ENCODE measurements around the gene MCMBP.
"Not testable (repeated sequence)": the region's sequence is repeated elsewhere in the genome, so short reads cannot be mapped to it uniquely, and the experiment has no call there.

The MCMBP gene

GRCh38 chr10:119801176-119801575 is 71.5 kb downstream of the MCMBP start:
- no peak for TF ChIP-seq CTCF (IDR thresholded peaks at IDR 0.05)
- intact Hi-C loops (cut with DNase I; ENCODE audit: low total_unique reads) = no loop called here
- H3K27me3 ChIP-seq = no peaks in the 10 kb centered on the region
- DNase-seq = no peak
- peaks cover 0 to 30% (median 14%) of the 10 kb centered on the region in 3 donors for H3K36me3 ChIP-seq
- H3K4me1 ChIP-seq = peaks cover 0 to 22% (median 4%) of the 10 kb centered on the region in 4 donors
- no peaks in the 10 kb centered on the region for H3K9me3 ChIP-seq
- H3K4me3 ChIP-seq = no peak overlapping the region
- H3K27ac ChIP-seq = no peak overlapping the region

- Histone ChIP-seq H3K4me3 (no peak overlapping the region), H3K27me3 (no peaks in the 10 kb centered on the region), H3K27ac (no peak overlapping the region), H3K9me3 (no peaks in the 10 kb centered on the region), H3K4me1 (no peaks in the 10 kb centered on the region), H3K36me3 (peaks cover 0 to 14% (median 14%) of the 10 kb centered on the region in 3 donors)
- intact Hi-C loops (cut with DNase I; ENCODE audit: low total_unique reads) = no loop called here
- DNase-seq = no peak
- TF ChIP-seq CTCF (IDR thresholded peaks at IDR 0.05) = no peak
These were observed 76.6 kb downstream of the MCMBP start for GRCh38 chr10:119796039-119796438.

DNA sequence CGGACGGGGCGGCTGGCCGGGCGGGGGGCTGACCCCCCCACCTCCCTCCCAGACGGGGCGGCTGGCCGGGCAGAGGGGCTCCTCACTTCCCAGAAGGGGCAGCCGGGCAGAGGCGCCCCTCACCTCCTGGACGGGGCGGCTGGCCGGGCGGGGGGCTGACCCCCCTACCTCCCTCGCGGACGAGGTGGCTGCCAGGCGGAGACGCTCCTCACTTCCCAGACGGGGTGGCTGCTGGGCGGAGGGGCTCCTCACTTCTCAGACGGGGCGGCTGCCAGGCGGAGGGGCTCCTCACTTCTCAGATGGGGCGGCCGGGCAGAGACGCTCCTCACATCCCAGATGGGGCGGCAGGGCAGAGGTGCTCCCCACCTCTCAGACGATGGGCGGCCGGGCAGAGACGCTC is 77.5 kb downstream of the MCMBP start:
- H3K4me3 ChIP-seq; H3K9me3 ChIP-seq; H3K4me1 ChIP-seq; H3K27me3 ChIP-seq; intact Hi-C loops (cut with DNase I; ENCODE audit: low total_unique reads); H3K27ac ChIP-seq; DNase-seq: not testable (repeated sequence)
- peaks cover 0 to 14% (median 14%) of the 10 kb centered on the region in 3 donors for H3K36me3 ChIP-seq

- Histone ChIP-seq H3K27me3 (no peaks in the 10 kb centered on the region), H3K4me3 (no peak overlapping the region), H3K36me3 (no peaks in the 10 kb centered on the region), H3K4me1 (no peaks in the 10 kb centered on the region), H3K9me3 (no peaks in the 10 kb centered on the region), H3K27ac (no peak overlapping the region)
- TF ChIP-seq CTCF (IDR thresholded peaks at IDR 0.05) = no peak
- intact Hi-C loops (cut with DNase I; ENCODE audit: low total_unique reads) = no loop called here
- DNase-seq = no peak
These were observed 86.4 kb downstream of the MCMBP start for GRCh38 chr10:119786117-119786769.

DNA sequence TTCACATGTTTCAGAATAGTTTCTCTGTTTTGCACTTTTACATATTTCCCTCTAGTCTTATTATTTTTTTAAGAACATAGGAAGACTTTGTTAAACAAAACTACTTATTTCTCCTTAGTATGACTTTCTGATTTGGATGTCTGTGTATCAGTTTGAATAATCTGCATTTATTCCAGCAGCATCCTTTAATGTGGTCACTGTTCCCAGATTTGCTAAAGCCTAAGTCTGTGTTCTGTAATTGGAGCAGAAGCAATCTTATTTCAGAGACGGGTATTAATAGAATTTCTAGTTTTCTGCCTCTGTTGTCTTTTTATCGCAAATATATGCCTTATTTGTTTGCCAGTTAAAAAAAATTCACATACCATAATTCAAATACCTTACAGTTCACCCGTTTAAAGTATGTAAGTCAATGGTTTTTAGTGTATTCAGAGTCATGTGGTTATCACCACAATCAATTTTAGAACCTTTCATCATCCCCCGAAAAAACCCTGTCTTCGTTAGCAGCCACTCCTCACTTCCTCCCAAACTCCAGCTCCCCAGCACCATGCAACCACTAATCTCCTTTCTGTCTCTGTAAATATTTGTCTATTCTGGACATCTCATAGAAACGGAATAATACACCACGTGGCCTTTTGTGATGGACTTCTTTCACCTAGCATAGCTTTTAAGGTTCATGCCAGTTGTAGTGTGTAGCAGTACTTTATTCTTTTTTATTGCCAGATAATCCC is 88.1 kb downstream of the MCMBP start:
- Histone ChIP-seq H3K27ac (no peak overlapping the region), H3K27me3 (no peaks in the 10 kb centered on the region), H3K4me3 (no peak overlapping the region), H3K4me1 (no peaks in the 10 kb centered on the region), H3K36me3 (no peaks in the 10 kb centered on the region), H3K9me3 (no peaks in the 10 kb centered on the region)
- TF ChIP-seq CTCF (IDR thresholded peaks at IDR 0.05) = no peak
- intact Hi-C loops (cut with DNase I; ENCODE audit: low total_unique reads) = no loop called here
- DNase-seq = no peak

DNA sequence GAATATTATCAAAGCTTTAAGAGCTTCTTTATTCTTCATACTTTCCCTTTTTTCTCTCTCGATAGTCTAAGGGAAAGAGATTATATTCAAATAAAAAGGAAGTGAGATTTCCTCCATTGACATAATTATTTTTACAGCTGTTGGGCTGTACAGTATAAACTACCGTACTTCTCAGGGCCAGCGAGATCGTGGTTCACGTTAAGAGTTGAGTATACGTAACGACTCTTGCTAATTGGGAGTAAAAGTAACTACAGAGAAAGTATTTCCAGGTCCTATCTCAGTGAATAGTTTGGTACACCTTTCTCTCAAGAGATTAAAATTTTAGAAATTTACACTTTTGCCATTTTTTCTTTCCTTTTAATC is 89.0 kb downstream of the MCMBP start:
- DNase-seq = no peak
- no peak for TF ChIP-seq CTCF (IDR thresholded peaks at IDR 0.05)
- Histone ChIP-seq H3K4me3 (no peak overlapping the region), H3K4me1 (no peaks in the 10 kb centered on the region), H3K27ac (no peak overlapping the region), H3K9me3 (no peaks in the 10 kb centered on the region), H3K36me3 (no peaks in the 10 kb centered on the region), H3K27me3 (no peaks in the 10 kb centered on the region)
- intact Hi-C loops (cut with DNase I; ENCODE audit: low total_unique reads) = no loop called here

Data from tibial artery (tissue), 4 donors.